Measurements from ENCODE around the gene SLC20A1.

The SLC20A1 gene, protein sequence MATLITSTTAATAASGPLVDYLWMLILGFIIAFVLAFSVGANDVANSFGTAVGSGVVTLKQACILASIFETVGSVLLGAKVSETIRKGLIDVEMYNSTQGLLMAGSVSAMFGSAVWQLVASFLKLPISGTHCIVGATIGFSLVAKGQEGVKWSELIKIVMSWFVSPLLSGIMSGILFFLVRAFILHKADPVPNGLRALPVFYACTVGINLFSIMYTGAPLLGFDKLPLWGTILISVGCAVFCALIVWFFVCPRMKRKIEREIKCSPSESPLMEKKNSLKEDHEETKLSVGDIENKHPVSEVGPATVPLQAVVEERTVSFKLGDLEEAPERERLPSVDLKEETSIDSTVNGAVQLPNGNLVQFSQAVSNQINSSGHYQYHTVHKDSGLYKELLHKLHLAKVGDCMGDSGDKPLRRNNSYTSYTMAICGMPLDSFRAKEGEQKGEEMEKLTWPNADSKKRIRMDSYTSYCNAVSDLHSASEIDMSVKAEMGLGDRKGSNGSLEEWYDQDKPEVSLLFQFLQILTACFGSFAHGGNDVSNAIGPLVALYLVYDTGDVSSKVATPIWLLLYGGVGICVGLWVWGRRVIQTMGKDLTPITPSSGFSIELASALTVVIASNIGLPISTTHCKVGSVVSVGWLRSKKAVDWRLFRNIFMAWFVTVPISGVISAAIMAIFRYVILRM

DNA sequence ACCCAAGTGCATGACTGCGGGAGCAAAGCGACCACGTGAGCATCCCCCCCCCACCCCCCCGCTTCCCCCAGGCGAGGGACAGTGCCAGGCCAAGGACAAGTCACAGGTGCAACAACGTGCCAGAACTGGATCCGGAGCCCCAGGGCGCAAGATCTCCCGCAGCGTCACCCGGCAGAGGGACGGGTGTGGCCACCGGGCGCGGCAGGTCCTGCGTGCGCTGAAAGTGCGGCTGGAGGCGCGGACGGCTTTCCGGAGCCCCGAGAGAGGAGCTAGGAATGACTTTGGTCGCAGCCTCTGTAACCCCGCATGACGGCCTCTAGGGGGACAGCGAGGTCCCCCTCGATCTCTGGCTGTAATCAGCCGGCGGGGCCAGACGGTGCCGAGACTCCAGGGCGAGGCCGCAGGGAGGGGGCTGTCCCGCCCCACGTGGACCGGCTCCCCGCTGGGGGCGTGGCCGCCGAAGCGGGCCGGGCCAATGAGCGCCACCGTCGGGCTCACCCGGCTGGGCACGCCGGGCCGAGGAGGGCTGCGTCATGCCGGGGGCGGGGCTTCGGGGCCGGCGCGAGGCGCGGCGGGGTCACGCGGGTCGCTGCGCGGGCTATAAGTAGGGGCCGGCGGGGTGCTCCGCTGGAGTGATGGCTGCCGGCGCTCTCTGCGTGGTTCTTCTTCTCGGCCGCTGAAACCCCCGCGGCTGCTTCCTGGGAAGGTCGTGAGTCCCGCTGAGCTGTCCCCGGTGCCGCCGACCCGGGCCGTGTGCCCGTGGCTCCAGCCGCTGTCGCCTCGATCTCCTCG lies at the start of gene SLC20A1:
SLC20A1 (plus strand) TSS at position 630 of the 792 bp plus-strand sequence. CDS start 890 bp downstream, outside the sequence.
- TF ChIP-seq, protein P1, sequence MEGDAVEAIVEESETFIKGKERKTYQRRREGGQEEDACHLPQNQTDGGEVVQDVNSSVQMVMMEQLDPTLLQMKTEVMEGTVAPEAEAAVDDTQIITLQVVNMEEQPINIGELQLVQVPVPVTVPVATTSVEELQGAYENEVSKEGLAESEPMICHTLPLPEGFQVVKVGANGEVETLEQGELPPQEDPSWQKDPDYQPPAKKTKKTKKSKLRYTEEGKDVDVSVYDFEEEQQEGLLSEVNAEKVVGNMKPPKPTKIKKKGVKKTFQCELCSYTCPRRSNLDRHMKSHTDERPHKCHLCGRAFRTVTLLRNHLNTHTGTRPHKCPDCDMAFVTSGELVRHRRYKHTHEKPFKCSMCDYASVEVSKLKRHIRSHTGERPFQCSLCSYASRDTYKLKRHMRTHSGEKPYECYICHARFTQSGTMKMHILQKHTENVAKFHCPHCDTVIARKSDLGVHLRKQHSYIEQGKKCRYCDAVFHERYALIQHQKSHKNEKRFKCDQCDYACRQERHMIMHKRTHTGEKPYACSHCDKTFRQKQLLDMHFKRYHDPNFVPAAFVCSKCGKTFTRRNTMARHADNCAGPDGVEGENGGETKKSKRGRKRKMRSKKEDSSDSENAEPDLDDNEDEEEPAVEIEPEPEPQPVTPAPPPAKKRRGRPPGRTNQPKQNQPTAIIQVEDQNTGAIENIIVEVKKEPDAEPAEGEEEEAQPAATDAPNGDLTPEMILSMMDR (IDR thresholded peaks at IDR 0.05; ENCODE audit: low read depth, low read length): peak; percentile 42
- H3K4me3 ChIP-seq (ENCODE audit: low read depth, low read length): peak within 1 kb of the TSS; percentile 94

DNA sequence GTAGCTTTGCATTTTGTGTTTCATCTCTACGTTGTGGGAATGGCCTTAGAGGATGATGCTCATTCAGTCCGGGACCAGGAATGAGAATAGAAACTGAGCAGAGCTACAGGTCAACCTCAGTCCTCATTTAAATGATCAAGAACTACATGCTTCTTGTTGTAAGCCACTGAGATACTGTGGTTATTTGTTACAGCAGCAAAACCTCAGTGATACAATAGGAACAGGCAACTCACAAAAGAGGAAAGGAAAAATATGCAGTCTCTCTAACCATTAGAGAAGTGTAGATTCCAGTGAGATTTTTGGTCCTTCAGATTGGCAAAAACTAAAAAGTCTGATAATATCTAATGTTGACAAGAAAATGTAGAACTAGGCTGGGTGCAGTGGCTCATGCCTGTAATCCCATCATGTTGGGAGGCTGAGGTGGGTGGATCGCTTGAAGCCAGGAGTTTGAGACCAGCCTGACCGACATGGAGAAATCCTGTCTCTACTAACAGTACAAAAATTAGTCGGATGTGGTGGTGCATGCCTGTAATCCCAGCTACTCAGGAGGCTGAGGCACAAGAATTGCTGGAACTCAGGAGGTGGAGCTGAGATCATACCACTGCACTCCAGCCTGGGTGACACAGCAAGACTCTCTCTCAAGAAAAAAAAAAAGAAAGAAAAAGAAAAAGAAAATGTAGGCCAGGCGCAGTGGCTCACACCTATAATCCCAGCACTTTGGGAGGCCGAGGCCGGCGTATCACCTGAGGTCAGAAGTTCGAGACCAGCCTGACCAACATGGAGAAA lies 48.0 kb upstream of the SLC20A1 start:
- TF ChIP-seq, protein P1 (IDR thresholded peaks at IDR 0.05; ENCODE audit: low read depth, low read length): no peak
- H3K4me3 ChIP-seq (ENCODE audit: low read depth, low read length): no peak overlapping the region

DNA sequence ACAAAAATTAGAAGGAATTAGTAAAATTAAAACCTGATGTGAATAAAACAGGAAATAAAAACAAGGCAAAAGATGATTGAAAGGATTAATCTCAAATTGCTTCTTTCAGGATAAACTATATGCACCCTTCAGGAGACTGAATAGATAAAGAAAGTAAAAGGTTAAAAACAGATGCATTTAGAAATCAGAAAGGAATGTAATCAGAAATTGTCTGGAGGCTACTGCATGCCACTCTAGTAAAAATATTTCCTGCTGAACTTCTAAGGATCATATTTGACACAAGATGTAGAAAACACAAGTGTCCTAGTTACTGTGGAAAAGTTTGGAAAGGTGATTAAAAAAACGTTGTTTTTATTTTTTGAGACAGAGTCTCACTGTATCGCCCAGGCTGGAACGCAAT lies 45.1 kb upstream of the SLC20A1 start:
- TF ChIP-seq, protein P1 (IDR thresholded peaks at IDR 0.05; ENCODE audit: low read depth, low read length): no peak
- no peak overlapping the region for H3K4me3 ChIP-seq (ENCODE audit: low read depth, low read length)

DNA sequence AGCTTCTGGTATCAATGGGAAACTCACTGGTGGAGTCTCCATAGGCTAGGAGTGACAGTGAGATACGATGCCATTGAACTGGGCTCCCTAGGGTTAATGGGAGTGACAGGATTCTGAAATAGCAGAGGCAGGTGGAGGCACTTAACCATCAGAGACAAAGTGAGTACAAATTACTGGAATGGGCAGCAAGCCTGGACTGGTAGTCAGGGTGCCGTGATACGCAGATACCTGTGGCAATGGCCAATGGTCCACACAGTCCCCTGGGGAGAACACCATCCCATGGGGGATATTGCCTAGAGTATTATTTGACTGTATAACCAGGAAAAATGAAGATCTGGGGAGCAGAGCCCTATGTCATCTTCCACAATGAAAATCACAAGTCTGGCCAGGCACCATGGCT lies 44.0 kb upstream of the SLC20A1 start:
- TF ChIP-seq, protein P1 (IDR thresholded peaks at IDR 0.05; ENCODE audit: low read depth, low read length): no peak
- H3K4me3 ChIP-seq (ENCODE audit: low read depth, low read length): no peak overlapping the region

DNA sequence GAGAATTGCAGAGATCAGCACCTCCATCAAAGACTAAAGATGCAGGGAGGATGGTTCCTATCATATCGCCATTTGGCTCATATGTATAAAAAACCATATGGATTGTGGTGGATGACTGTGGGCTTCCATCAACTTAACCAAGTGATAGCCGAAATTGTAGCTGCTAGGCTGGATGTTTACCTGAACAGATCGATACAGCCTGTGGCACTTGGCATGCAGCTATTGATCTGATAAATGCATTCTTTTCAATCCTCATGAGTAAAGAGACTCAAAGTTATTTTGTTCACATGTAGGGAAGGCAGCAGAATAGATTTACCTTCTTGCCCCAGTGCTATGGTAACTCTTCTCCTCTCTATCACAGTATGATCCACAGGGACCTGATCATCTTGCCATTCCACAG lies 42.8 kb upstream of the SLC20A1 start:
- TF ChIP-seq, protein P1 (IDR thresholded peaks at IDR 0.05; ENCODE audit: low read depth, low read length): no peak
- H3K4me3 ChIP-seq (ENCODE audit: low read depth, low read length): no peak overlapping the region

DNA sequence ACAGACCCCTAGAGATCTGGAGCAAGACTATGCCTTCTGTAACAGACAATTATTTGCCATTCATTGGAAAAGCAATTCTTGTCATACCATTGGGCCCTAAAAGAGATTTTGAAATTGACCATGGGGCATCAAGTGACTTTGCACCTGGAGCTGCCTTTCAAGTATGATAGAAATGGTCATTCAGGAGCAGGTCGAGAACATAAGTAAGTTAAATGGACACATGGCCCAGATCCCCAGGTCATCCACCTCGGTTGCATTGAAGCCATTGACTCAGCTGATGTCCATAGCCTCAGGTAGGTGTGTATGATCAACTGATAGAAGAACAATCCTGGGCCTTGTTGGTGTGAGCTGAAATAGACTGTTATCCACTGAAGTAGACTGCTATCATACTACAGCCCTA lies 42.0 kb upstream of the SLC20A1 start:
- no peak overlapping the region for H3K4me3 ChIP-seq (ENCODE audit: low read depth, low read length)
- TF ChIP-seq, protein P1 (IDR thresholded peaks at IDR 0.05; ENCODE audit: low read depth, low read length): no peak
